GM23338 (cell line): ENCODE data around the gene TMEM116. TPM values are rescaled to one million over a fixed set of nuclear protein-coding genes. Genes with fewer than 3 reads are reported as not detected.
"Not testable (repeated sequence)": the region's sequence is repeated elsewhere in the genome, so short reads cannot be mapped to it uniquely, and the experiment has no call there.

Experiments
- ATAC-seq: fragments of 200-7000 bp; cut with Tn5 transposase; 3 replicates; pipeline ENCODE4 v1.9.1; 2020
- DNase-seq: peaks from one replicate; pipeline ENCODE4 v3.0.0-alpha.2; 2015; ENCODE audit warnings: low spot score
- H2AFZ ChIP-seq: fragments of 200-600 bp; sonication (generic); 2 replicates; pipeline ENCODE4 v1.8.0; 2016; ENCODE audit warnings: antibody characterized with exemption, mild to moderate bottlenecking, moderate library complexity
- H3F3A ChIP-seq: fragments of 200-600 bp; sonication (generic); replicated peaks from 2 replicates; pipeline ENCODE4 v1.8.0; 2017; ENCODE audit warnings: antibody characterized with exemption, mixed run types, low read depth
- H3K27ac ChIP-seq: fragments of 200-600 bp; sonication (generic); 2 replicates; pipeline ENCODE4 v1.6.1; 2016; ENCODE audit warnings: low read depth
- H3K27me3 ChIP-seq: fragments of 200-600 bp; sonication (generic); 2 replicates; pipeline ENCODE4 v1.8.0; 2016; ENCODE audit warnings: mild to moderate bottlenecking, mixed run types, moderate library complexity; ENCODE audit not compliant: insufficient read depth
- H3K36me3 ChIP-seq: fragments of 200-600 bp; sonication (generic); 2 replicates; pipeline ENCODE4 v1.8.0; 2016; ENCODE audit warnings: mild to moderate bottlenecking; ENCODE audit not compliant: insufficient read depth
- H3K4me1 ChIP-seq: fragments of 200-600 bp; sonication (generic); 2 replicates; pipeline ENCODE4 v1.8.0; 2016; ENCODE audit warnings: mild to moderate bottlenecking, moderate library complexity; ENCODE audit not compliant: insufficient read depth
- H3K4me2 ChIP-seq: fragments of 200-600 bp; sonication (generic); 2 replicates; pipeline ENCODE4 v1.7.1; 2017; ENCODE audit warnings: mixed run types
- H3K4me3 ChIP-seq: fragments of 200-600 bp; sonication (generic); 2 replicates; pipeline ENCODE4 v1.6.1; 2016; ENCODE audit warnings: mixed run types
- H3K79me2 ChIP-seq: fragments of 200-600 bp; sonication (generic); replicated peaks from 2 replicates; pipeline ENCODE4 v1.8.0; 2017; ENCODE audit warnings: mild to moderate bottlenecking; ENCODE audit not compliant: insufficient read depth
- H3K9me2 ChIP-seq: fragments of 200-600 bp; sonication (generic); 2 replicates; pipeline ENCODE4 v1.8.0; 2017; ENCODE audit not compliant: insufficient read depth
- H4K20me1 ChIP-seq: fragments of 200-600 bp; sonication (generic); replicated peaks from 2 replicates; pipeline ENCODE4 v1.8.0; 2017; ENCODE audit warnings: mild to moderate bottlenecking; ENCODE audit not compliant: insufficient read depth
- H3K27ac Mint-ChIP-seq: 2 replicates; pipeline ENCODE4 v1.8.0; 2020; ENCODE audit warnings: inconsistent platforms, mild to moderate bottlenecking, moderate library complexity, mixed read lengths
- H3K27me3 Mint-ChIP-seq: 3 replicates; pipeline ENCODE4 v1.8.0; 2022; ENCODE audit warnings: low read depth, mild to moderate bottlenecking, moderate library complexity, mixed read lengths, inconsistent platforms; ENCODE audit not compliant: insufficient read depth, poor library complexity
- H3K36me3 Mint-ChIP-seq: 3 replicates; pipeline ENCODE4 v1.8.0; 2021; ENCODE audit warnings: low read depth, mild to moderate bottlenecking, inconsistent platforms, moderate library complexity, mixed read lengths
- H3K4me1 Mint-ChIP-seq: 3 replicates; pipeline ENCODE4 v1.8.0; 2020; ENCODE audit warnings: mild to moderate bottlenecking, inconsistent platforms, mixed read lengths
- H3K4me3 Mint-ChIP-seq: 3 replicates; pipeline ENCODE4 v1.8.0; 2021; ENCODE audit warnings: moderate library complexity, mild to moderate bottlenecking, inconsistent platforms, mixed read lengths
- H3K9me3 Mint-ChIP-seq: 3 replicates; pipeline ENCODE4 v1.8.0; 2020; ENCODE audit warnings: moderate library complexity, mild to moderate bottlenecking, inconsistent platforms, mixed read lengths
- JUNB ChIP-seq: IDR thresholded peaks from one replicate; pipeline ENCODE4 v1.6.1; 2016; ENCODE audit warnings: antibody characterized with exemption; ENCODE audit not compliant: unreplicated experiment
- NANOG ChIP-seq: IDR thresholded peaks from 2 replicates; pipeline ENCODE4 v1.6.1; 2016; ENCODE audit warnings: antibody characterized with exemption, borderline replicate concordance
- polyA plus RNA-seq: library from polyadenylated mRNA; unstranded; fragments of >200 nt; fragmentation: Nextera tagmentation; extraction: Ambion mirVana; gene quantifications from 2 replicates; pipeline ENCODE4 v1.2.1, GENCODE V29; 2016
- total RNA-seq: library from RNA; depleted of rRNA; stranded (reverse); fragments of >200 nt; shearing (Covaris generic); gene quantifications from 2 replicates; pipeline ENCODE4 v1.2.3, GENCODE V29; 2014
- TF ChIP-seq, protein P1 (sequence below): fragments of 250-450 bp; sonication (Bioruptor Pico); IDR thresholded peaks from 2 replicates; pipeline ENCODE4 v1.5.0; 2020; ENCODE audit warnings: mild to moderate bottlenecking, moderate library complexity

Gene TMEM116
- total and polyA plus RNA-seq, 2 experiments from 2014 or later, result 8.0 to 10.4 TPM

DNA sequence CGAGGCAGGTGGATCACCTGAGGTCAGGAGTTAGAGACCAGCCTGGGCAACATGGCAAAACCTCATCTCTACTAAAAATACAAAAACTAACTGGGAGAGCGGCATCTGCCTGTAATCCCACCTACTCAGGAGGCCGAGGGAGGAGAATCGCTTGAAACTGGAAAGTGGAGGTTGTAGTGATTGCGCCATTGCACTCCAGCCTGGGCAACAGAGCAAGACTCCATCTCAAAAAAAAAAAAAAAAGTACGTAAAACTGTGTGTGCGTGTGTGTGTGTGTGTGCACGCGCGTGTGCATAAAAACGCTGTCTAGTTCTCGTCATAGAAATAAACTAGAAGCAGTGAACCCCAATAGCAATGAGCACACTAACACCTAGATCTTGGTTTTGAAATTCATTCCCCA, 23.6 kb upstream of the TMEM116 start:
- H3K36me3 Mint-ChIP-seq, result peaks cover 79% of the 10 kb centered on the region

DNA sequence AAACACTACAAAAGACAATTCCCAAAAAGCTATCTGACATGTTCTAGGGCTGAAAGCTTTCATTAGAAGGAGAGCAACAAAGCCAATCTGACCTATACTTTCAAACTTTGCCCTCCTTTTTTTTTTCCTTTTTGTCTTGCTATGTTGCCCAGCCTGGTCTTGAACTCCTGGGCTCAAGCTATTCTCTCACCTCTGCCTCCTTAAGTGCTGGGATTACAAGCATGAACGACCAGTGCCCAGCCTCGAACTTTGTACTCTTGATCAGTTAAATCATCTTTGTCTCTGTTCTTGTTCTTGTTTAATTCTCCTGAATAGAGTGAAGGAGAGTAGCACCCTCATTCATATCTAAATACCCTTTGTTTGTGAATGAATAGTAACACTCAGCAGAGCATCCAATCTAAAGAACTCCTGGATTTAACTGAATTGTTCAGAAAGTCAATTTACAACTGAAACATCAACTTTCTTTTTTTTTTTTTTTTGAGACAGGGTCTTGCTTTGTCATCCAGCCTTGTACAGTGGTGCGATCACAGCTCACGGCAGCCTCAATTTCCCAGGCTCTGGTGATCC, 22.3 kb upstream of the TMEM116 start:
- Histone ChIP-seq H3K27me3 (no peaks in the 10 kb centered on the region), H4K20me1 (peaks cover 6% of the 10 kb centered on the region; the same call in 1 of the 2 replicates), H3K4me1 (peaks cover 25% of the 10 kb centered on the region; the same call in 1 of the 2 replicates), H3K4me2 (peak overlapping the region; percentile 7; the same call in 1 of the 2 replicates), H3K9me2 (no peaks in the 10 kb centered on the region), H3K27ac (no peak overlapping the region), H2AFZ (no peak overlapping the region), H3K36me3 (peaks cover 49% of the 10 kb centered on the region), H3K79me2 (no peaks in the 10 kb centered on the region; the same call in 1 of the 2 replicates), H3F3A (peaks cover under 1% of the 10 kb centered on the region), H3K4me3 (no peak overlapping the region)
- TF ChIP-seq JUNB, result no peak
- 0 out of 2 replicates have a peak, but pooled peaks have one; percentile 14 for TF ChIP-seq NANOG
- TF ChIP-seq, protein P1, sequence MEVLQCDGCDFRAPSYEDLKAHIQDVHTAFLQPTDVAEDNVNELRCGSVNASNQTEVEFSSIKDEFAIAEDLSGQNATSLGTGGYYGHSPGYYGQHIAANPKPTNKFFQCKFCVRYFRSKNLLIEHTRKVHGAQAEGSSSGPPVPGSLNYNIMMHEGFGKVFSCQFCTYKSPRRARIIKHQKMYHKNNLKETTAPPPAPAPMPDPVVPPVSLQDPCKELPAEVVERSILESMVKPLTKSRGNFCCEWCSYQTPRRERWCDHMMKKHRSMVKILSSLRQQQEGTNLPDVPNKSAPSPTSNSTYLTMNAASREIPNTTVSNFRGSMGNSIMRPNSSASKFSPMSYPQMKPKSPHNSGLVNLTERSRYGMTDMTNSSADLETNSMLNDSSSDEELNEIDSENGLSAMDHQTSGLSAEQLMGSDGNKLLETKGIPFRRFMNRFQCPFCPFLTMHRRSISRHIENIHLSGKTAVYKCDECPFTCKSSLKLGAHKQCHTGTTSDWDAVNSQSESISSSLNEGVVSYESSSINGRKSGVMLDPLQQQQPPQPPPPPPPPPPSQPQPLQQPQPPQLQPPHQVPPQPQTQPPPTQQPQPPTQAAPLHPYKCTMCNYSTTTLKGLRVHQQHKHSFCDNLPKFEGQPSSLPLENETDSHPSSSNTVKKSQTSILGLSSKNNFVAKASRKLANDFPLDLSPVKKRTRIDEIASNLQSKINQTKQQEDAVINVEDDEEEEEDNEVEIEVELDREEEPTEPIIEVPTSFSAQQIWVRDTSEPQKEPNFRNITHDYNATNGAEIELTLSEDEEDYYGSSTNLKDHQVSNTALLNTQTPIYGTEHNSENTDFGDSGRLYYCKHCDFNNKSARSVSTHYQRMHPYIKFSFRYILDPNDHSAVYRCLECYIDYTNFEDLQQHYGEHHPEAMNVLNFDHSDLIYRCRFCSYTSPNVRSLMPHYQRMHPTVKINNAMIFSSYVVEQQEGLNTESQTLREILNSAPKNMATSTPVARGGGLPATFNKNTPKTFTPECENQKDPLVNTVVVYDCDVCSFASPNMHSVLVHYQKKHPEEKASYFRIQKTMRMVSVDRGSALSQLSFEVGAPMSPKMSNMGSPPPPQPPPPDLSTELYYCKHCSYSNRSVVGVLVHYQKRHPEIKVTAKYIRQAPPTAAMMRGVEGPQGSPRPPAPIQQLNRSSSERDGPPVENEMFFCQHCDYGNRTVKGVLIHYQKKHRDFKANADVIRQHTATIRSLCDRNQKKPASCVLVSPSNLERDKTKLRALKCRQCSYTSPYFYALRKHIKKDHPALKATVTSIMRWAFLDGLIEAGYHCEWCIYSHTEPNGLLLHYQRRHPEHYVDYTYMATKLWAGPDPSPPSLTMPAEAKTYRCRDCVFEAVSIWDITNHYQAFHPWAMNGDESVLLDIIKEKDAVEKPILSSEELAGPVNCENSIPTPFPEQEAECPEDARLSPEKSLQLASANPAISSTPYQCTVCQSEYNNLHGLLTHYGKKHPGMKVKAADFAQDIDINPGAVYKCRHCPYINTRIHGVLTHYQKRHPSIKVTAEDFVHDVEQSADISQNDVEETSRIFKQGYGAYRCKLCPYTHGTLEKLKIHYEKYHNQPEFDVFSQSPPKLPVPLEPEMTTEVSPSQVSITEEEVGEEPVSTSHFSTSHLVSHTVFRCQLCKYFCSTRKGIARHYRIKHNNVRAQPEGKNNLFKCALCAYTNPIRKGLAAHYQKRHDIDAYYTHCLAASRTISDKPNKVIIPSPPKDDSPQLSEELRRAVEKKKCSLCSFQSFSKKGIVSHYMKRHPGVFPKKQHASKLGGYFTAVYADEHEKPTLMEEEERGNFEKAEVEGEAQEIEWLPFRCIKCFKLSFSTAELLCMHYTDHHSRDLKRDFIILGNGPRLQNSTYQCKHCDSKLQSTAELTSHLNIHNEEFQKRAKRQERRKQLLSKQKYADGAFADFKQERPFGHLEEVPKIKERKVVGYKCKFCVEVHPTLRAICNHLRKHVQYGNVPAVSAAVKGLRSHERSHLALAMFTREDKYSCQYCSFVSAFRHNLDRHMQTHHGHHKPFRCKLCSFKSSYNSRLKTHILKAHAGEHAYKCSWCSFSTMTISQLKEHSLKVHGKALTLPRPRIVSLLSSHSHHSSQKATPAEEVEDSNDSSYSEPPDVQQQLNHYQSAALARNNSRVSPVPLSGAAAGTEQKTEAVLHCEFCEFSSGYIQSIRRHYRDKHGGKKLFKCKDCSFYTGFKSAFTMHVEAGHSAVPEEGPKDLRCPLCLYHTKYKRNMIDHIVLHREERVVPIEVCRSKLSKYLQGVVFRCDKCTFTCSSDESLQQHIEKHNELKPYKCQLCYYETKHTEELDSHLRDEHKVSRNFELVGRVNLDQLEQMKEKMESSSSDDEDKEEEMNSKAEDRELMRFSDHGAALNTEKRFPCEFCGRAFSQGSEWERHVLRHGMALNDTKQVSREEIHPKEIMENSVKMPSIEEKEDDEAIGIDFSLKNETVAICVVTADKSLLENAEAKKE (CRISPR knock-in tag), result no peak
- Mint-ChIP-seq H3K4me1 (peaks cover 23% of the 10 kb centered on the region; the same call in 2 of the 3 replicates), H3K27me3 (peaks cover 4% of the 10 kb centered on the region), H3K27ac (peak overlapping the region; percentile 52), H3K9me3 (no peaks in the 10 kb centered on the region), H3K36me3 (peaks cover 82% of the 10 kb centered on the region), H3K4me3 (no peak overlapping the region)
- DNase-seq, result no peak
- ATAC-seq, result peak; percentile 54; the same call in 2 of the 3 replicates

More for the DNA sequence above, 23.6 kb upstream of the TMEM116 start:
- H3K4me1 ChIP-seq, result peaks cover 25% of the 10 kb centered on the region; the same call in 1 of the 2 replicates
- ATAC-seq, H3K4me3 ChIP-seq, H3K79me2 ChIP-seq, H3K9me3 Mint-ChIP-seq, H3F3A ChIP-seq, H3K4me2 ChIP-seq, H2AFZ ChIP-seq, DNase-seq, H3K27me3 ChIP-seq, H4K20me1 ChIP-seq, H3K9me2 ChIP-seq, H3K27ac ChIP-seq, H3K27ac Mint-ChIP-seq, H3K27me3 Mint-ChIP-seq, H3K4me3 Mint-ChIP-seq: not testable (repeated sequence)
- peaks cover 55% of the 10 kb centered on the region for H3K36me3 ChIP-seq
- peaks cover 23% of the 10 kb centered on the region; the same call in 2 of the 3 replicates for H3K4me1 Mint-ChIP-seq
